ENCODE results near the gene RIN1.
"Not testable (repeated sequence)": the region's sequence is repeated elsewhere in the genome, so short reads cannot be mapped to it uniquely, and the experiment has no call there.

RIN1 gene

DNA sequence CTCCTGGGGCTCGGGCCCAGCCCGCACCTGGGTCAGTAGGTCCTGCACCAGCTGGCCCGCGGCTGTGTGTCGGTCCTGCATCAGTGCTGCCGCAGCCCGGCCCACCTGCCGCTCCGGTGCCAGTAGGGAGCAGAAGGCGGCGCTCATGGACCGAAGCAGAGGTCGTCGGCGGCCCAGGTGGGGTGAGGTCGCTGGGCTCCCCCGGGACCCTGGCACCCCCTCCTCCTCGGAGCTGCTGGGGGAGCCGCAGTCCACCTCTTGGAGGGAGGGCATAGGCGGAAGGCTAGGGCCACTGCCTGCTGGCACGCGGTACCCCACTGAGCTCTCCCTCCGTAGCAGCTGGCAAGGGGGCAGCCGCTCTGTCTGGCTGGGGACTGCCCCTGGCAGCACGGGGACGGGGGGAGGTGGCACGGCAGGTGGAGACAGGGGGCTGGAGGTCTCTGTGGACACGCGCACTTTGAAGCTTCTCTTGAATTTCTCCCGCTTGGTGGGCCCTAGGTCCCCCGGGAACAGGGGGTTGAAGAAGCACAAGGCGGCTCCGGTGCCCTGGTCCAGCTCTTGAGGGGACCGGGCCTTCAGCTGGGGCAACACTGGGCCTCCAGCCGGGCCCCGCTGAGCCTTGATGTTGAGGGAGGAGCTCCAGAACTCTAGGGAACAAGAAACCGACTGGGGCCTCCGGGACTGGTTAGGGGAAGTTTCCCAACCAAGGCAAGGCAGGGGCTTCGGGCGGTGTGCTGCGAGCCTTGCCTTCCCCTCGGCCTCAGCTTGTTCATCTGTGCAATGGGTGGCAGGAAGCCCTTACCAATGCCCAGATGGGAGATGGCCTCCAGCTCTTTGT is 1.4 kb downstream of the RIN1 start:
- DNase-seq (ENCODE audit: low spot score): no peak

DNA sequence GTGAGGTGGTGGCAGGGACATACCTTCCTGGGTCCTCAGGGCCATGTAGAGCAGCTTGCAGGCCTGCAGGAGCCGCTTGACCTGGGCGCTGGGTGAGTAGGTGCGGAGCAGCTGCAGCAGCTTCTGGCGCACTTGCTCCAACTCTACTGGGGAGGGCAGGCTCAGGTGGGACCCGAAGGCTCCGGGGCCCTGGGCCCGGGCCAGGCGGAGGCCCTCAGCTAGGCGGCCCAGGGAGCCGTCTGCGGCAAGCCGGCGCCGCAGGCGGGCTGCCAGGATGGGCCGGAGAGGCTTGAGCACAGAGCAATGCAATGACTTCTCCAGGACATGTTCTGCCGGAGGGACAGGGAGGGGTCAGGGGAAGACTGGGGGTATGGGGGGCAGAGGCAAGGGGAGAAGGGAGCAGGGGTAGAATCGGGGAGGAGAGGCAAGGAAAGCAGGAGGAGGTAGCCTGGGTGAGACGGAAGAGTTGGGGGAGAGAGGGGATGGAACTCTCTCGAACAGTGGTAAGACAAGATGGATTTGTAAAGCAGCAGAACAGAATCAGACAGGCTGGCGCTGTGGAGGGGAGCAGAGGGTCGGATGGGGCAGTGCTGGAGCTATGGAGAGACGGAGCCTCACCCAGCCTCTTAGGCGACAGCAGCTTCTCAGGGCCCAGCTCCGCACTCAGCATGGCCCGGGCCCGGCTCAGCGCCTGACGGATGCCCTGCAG is 2.2 kb downstream of the RIN1 start:
- DNase-seq (ENCODE audit: low spot score): no peak

- no peak for DNase-seq (ENCODE audit: low spot score)
Measured at GRCh38 chr11:66333220-66333877, 2.9 kb downstream of the RIN1 start.

DNA sequence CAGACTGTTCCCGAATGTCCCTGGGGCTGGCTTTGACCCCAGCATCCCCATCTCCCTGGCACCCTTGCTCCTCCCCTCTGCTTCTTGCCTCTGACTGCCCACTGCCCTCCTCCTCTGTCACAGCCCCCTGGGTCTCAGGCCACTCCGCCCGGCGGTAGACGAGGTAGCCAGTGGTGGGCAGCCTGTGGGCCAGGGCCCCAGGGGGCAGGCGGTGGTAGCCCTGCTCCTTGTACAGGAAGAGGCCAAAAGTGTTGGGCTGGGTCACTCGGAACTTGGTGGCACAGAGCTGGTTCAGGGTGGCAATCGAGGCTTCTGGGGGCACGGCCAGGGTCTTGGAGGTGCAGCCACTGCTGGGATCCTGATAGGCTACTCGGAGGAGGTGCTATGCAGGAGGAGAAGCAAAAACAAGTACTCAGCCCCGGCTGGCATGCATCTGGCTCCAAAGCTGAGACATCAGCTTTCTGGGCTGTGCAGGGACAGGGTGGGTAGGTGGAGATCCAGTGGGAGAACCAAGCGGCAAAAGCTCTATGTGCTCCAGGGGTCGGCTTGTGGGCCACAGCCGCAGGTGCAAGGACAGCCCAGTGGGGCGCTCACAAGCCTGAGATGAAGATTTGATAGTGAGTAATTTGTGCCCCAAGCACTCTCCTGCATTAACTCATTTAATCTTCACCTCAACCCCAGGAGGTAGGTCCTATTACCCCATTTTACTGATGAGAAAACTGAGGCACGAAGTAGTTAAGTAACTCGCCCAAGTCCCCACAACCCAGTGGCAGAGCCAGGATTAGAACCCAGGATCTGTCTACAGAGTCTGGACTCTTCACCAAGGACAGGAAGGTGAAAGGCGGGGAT is 3.6 kb downstream of the RIN1 start:
- DNase-seq (ENCODE audit: low spot score): no peak

DNA sequence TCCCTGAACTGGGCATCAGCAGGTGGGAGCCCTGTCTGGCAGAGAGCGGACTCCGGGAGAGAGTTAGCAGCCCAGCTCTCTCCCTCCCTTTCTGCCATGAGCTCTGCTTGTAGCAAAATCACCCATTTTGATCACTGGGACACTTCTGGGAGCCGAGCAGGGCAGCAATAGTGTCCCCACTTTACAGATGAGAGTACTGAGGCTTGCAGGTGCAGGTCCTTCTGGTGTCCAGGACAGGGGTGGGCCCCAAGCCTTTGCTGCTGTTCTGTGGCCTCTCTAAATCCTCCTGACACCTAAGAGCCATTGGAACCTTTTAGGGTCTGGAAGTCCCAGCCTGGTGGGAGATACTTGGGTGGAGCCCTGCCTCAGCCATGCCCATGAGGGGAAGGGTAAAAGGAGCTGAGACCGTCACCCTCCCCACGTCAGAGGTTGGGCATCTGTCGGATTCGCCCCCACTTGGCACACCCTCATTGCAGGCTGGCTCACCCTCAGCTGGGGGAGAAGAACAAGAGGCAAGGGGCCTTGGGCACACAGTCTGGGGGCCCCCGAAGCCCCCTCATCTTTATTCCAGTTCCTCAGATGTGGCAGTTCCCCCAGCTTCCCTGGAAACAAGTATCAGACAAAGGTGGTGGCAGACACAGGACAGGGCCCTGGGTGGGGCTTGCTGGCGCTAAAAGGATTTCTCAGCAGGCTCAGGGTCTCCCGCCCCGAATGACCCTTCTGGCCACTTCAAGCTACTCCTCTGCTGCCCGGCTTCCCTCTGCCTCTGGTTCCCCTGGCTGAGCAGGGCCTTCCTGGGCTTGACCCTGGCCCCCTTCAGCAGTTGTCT is 4.5 kb downstream of the RIN1 start:
- no peak for DNase-seq (ENCODE audit: low spot score)

DNA sequence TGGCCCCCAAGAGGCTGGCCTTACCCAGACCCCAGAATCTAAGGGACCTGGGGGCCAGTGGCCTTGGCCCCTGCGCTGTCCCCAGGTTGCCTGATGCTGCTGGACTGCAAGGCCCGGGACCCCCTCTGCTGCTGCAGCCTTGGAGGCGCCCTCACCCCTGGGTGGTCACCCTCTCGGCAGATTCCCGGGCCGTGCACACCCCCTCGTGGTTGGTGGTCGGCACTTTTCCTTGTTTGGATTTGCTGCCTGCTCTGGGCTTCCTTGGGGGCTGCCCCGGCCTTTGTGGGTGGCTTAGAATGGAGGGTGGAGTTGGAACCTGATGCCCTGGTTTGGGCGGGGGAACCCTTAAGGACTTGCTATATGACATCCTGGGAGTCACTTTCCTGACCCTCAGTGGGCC is 5.3 kb downstream of the RIN1 start:
- DNase-seq (ENCODE audit: low spot score): no peak

DNA sequence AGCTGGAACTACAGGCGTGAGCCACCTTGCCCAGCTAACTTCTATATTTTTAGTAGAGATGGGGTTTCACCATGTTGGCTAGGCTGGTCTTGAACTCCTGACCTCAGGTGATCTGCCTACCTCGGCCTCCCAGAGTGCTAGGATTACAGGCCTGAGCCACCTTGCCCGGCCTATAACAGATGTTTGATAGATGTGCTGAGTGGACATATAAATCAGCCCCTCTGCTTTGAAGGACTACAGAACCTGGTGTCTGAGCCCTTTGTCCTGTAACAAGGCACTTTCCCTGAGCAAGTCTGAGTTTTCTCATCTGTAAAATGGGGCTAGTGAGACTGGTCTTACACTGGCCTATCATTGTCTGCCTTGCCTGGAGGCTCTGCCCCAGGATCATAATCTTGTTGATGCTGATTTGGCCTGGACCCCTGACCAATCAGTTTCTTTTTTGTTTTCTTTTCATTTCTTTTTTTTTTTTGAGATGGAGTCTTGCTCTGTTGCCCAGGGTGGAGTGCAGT is 7.0 kb downstream of the RIN1 start:
- DNase-seq (ENCODE audit: low spot score): no peak

GRCh38 chr11:66328302-66329144 is 7.7 kb downstream of the RIN1 start:
- DNase-seq (ENCODE audit: low spot score): peak; percentile 75

DNA sequence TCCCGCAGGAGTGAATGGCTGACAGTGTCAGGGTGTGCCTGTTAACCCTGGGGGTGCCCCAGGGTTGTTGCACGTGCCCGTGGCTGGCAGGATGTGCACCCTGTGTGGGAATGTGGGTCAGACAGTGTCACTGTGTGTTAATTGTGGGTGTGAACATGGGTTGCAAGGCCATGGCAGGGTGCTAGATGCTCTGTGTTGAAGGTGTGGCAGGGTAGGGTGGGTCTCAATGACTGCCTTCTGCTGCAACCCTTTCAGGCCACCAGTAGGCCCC is 8.3 kb downstream of the RIN1 start:
- DNase-seq (ENCODE audit: low spot score): no peak

DNA sequence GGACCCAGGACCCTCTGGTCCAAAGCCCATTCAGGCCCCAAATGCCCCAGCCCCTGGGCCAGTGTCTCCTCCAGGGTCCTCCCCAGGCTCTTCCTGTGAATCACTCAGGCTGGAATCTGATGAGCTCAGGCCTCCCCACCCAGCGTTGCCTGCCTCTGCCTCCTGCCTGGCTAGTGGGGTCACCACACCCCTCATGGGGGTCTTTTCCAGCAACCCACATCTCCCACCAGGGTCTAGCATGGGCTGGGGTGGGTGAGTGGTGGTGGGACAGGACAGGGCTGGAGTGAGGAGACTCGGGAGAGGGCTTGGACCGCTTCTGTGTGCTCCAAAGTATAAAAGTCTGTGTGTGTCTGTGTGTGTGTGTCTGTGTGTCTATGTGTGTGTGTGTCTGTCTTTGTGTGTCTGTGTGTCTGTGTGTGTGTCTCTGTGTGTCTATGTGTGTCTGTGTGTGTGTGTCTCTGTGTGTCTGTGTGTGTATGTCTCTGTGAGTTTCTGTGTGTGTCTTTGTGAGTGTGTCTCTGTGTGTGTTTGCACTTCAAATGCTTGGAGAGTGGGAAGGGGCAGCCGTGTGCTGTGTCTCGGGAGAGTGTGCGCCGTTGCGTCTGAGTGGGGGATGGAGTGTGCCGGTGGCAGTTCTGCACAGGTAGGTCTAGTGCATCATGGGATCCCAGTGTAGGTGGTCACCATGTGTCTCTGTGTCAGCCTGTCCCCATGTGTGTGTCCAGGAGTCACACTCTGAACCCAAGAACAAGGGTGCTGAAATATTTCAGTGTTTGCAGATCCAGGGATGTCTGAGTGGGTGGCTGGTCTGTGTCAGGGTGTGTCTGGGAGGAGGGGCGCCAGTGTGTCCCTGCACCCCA is 8.8 kb downstream of the RIN1 start:
- no peak for DNase-seq (ENCODE audit: low spot score)

DNA sequence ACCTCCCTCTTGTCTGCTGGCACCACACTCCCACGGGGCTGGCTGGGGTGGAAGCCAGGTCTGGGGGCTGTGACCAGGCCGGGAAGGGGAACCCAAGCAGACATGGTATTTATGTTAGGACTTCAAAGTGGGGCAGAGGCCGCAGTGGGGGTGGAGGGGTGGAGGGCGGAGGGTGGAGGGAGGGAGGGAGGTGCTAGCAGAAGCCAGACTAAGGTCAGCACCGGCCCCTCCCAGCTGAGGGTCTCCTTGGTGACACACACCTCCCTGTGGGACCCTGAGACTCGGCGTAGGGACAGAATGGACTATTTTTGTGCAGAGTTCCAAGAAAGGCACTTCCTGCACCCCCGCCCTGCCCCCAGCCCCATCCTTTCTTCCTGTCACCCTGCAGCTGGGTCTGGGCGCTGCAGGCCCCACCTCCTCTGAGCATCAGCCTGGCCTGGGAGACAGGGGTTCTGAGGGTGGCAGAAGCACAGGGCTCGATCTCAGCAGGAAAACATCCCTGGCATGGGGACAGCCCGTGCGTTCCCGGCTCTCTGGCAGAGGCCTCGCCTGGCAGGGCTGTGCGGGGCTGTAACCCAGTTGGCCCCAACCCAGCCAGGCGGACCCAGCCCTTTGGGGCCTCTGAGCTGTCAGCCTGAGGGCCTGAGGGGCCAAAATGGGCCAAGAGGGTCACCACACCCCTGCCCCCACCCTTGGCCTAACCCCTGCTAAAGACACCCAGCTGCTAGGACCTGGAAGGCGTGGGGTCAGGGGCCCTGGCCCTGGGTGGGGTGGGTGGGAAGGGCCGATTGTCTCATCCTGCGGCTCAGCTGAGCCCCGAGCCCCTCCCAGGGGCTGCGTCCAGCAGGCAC is 9.7 kb downstream of the RIN1 start:
- DNase-seq (ENCODE audit: low spot score): no peak

DNA sequence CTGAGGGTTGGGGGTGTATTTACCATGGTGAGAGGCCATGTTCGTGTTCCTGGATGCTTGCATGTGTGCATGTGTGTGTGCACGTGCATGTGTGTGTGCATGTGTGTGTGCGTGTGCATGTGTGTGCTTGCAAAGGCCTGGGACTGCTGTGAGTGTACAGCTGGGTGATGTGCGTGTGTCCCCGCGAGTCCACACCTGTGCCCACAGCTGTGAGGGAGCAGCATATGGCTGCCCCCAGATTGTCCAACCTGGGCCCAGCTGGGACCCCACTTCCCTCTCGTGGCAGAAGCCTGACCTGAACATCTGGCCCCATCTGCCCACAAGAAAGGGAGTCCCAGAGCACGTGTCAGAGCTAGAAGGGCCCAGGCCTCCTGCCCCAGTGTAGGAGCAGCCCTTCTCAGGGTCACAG is 11.0 kb downstream of the RIN1 start:
- no peak for DNase-seq (ENCODE audit: low spot score)

DNA sequence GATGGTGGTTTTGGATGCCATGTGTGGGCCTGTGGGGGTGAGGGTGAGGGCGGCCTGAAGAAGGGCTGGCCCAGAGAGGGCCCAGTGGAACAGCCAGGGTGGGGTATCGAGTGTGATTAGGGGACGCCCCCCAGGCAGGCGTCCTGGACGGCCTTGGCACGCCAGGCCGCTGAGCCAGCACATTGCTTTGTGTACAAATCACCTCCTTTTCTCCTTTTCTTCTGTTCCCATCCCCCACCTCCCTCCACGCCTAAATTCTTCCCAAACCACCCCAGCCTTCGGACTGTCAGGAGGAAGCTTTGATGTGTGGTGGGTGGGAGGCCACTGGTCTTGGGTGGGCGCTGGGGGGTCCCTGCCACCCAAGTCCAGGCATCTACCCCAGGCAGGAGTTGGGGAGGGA is 11.6 kb downstream of the RIN1 start:
- DNase-seq (ENCODE audit: low spot score): no peak

GRCh38 chr11:66323684-66324083 is 12.6 kb downstream of the RIN1 start:
- DNase-seq (ENCODE audit: low spot score): no peak

- DNase-seq (ENCODE audit: low spot score): no peak
Measured at GRCh38 chr11:66322732-66323427, 13.4 kb downstream of the RIN1 start.

- no peak for DNase-seq (ENCODE audit: low spot score)
Measured at GRCh38 chr11:66321606-66322005, 14.6 kb downstream of the RIN1 start.

DNA sequence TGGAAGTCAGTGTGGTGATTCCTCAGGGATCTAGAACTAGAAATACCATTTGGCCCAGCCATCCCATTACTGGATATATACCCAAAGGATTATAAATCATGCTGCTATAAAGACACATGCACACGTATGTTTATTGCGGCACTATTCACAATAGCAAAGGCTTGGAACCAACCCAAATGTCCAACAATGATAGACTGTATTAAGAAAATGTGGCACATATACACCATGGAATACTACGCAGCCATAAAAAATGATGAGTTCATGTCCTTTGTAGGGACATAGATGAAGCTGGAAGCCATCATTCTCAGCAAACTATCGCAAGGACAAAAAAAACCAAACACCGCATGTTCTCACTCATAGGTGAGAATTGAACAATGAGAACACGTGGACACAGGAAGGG is 15.5 kb downstream of the RIN1 start:
- not testable (repeated sequence) for DNase-seq (ENCODE audit: low spot score)

DNA sequence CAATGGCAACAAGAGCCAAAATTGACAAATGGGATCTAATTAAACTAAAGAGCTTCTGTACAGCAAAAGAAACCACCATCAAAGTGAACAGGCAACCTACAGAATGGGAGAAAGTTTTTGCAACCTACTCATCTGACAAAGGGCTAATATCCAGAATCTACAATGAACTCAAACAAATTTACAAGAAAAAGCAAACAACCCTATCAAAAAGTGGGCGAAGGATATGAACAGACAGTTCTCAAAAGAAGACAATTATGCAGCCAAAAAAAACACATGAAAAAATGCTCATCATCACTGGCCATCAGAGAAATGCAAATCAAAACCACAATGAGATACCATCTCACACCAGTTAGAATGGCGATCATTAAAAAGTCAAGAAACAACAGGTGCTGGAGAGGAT is 15.9 kb downstream of the RIN1 start:
- not testable (repeated sequence) for DNase-seq (ENCODE audit: low spot score)

All from hematopoietic multipotent progenitor cell treated with erythropoietin and hydrocortisone succinate and interleukin-3 and kit ligand, for 15 days (in vitro differentiated cells).